NAMALWA (cell line): ENCODE data around the gene MAP4K1.

Experiments used
- DNase-seq: peaks from one replicate; pipeline ENCODE4 v3.0.0-alpha.2; 2015; ENCODE audit warnings: low spot score

MAP4K1 gene

GRCh38 chr19:38617764-38618589 lies at the start of gene MAP4K1:
Gene MAP4K1 (minus strand): TSS chr19:38617953. CDS start chr19:38617895, 58 bp downstream.
- DNase-seq, result peak; percentile 98

GRCh38 chr19:38666663-38667511 lies 49.1 kb upstream of the MAP4K1 start:
- peak; percentile 79 for DNase-seq

- no peak for DNase-seq
Measured at GRCh38 chr19:38665950-38666662, 48.4 kb upstream of the MAP4K1 start.

GRCh38 chr19:38665219-38665931 lies 47.6 kb upstream of the MAP4K1 start:
- no peak for DNase-seq

GRCh38 chr19:38664503-38665211 lies 46.9 kb upstream of the MAP4K1 start:
- DNase-seq, result peak; percentile 31

- no peak for DNase-seq
Measured at GRCh38 chr19:38663957-38664502, 46.3 kb upstream of the MAP4K1 start.

- DNase-seq, result no peak
Measured at GRCh38 chr19:38663156-38663651, 45.5 kb upstream of the MAP4K1 start.

GRCh38 chr19:38662537-38663155 lies 44.9 kb upstream of the MAP4K1 start:
- no peak for DNase-seq

GRCh38 chr19:38661996-38662395 lies 44.2 kb upstream of the MAP4K1 start:
- no peak for DNase-seq

GRCh38 chr19:38661136-38661535 lies 43.4 kb upstream of the MAP4K1 start:
- DNase-seq, result no peak

GRCh38 chr19:38660724-38661123 lies 43.0 kb upstream of the MAP4K1 start:
- no peak for DNase-seq

GRCh38 chr19:38658462-38659306 lies 40.9 kb upstream of the MAP4K1 start:
- DNase-seq, result no peak

- DNase-seq, result no peak
Measured at GRCh38 chr19:38657633-38658222, 40.0 kb upstream of the MAP4K1 start.

- no peak for DNase-seq
Measured at GRCh38 chr19:38656171-38656981, 38.6 kb upstream of the MAP4K1 start.

- no peak for DNase-seq
Measured at GRCh38 chr19:38655148-38655824, 37.5 kb upstream of the MAP4K1 start.

GRCh38 chr19:38654628-38655055 lies 36.9 kb upstream of the MAP4K1 start:
- no peak for DNase-seq

GRCh38 chr19:38653028-38653571 lies 35.3 kb upstream of the MAP4K1 start:
- DNase-seq, result no peak
